GM18951 (cell line): Measurements from ENCODE around the gene FAM174B.

Experiments
- POLR2A ChIP-seq: IDR thresholded peaks from 4 replicates; pipeline ENCODE4 v1.6.1; 2011; ENCODE audit warnings: mild to moderate bottlenecking; ENCODE audit not compliant: insufficient read length, insufficient read depth; ENCODE audit errors: extremely low read depth
- in situ Hi-C: fragments of 300-500 bp; cut with MboI; formaldehyde crosslinking; loops from one replicate; pipeline ENCODE4 v1.12.0; 2022; ENCODE audit warnings: low sequenced_read_pairs, mixed read lengths, inconsistent platforms; ENCODE audit not compliant: unreplicated experiment

FAM174B gene

DNA sequence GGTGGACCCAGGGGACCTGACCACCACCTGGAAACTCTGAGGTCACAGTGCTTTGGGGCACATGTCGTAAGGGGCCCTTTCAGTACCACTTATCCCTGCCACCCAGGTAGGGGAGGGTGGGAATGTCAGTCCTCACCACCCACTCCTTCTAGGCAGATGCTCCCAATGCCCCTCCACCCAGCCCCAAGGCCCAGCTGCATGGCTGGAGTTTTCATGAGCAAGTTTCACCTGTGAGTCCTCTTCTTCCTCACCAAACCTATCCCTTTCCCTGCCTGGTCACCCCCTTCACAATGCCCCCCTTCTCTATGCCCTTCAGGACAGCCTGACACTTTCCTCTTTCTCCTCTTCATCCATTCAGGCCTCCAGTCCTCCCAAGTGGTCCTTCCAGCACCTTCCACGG is 9.8 kb downstream of the FAM174B start:
- TF ChIP-seq POLR2A = no peak
- in situ Hi-C loops = no loop called here

DNA sequence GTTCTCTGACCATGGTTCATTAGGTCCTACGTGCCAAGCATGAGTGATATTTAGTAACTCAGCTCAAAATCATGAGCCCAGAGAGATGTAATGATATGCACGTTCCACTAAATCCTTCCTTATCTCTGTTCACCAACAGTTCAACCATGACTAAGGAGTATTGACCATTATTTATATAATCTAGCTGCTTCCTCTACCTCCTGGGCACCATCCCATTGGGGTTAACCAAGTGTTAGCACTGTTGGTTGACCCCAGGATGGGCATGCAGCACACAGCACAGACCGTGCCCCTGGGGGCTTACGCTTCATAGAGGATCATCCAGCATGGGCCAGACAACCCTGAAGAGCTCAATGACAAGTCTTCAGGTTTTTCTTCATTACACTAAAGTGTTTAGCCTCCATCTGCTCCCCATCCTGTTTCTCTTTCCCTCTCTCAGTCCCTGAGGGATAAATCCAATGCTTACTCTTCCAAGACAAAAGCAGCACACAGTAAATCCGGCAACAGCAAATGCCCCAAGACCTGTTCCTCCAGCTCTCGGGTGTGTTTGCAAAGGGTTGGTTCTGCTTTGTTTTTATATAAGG is 10.4 kb downstream of the FAM174B start:
- no peak for TF ChIP-seq POLR2A
- in situ Hi-C loops = no loop called here

DNA sequence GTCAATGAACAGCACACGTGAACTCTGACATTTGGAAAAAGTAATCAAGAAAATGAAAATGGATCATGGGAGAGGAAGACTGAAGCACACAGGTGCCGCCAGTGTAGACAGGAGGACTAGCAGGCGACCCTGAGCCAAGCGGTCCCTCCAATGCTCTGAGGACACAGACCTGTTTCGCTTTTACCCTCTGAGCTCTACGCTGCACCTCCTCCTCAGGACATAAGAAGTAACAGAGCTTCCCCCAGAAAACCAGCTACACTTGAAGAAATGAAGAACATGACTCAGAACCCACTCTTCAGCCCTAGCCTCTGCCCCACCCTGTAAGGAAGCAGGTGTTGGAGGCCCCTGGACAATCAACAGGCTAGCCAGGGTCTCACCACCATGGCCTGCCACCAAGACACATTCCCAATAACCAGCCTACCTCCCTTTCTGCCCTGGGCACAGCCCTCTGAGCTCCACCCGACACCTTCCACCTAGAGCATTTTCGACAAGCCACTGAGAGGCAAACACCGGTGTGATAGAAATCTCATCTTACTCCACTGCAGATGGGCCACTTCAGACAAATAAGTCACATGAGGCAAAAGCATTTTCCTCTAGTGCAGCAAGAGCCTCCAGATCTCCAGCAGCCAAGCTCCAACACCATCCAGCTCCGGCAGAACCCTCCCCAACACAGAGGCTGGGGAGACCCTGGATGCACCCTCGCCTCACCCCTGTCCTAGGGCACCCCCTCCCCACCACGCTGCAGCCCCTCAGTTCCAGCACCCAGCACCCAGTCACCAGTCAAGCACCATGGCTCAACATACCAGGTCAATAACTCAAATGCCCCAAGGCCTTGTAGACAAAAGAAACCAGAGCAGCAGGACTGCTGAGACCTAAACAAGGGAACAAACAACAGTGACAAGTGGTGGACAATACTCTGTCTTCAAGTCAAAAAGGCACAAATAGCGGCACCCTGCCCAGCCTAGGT is 11.4 kb downstream of the FAM174B start:
- in situ Hi-C loops = no loop called here
- TF ChIP-seq POLR2A = no peak

DNA sequence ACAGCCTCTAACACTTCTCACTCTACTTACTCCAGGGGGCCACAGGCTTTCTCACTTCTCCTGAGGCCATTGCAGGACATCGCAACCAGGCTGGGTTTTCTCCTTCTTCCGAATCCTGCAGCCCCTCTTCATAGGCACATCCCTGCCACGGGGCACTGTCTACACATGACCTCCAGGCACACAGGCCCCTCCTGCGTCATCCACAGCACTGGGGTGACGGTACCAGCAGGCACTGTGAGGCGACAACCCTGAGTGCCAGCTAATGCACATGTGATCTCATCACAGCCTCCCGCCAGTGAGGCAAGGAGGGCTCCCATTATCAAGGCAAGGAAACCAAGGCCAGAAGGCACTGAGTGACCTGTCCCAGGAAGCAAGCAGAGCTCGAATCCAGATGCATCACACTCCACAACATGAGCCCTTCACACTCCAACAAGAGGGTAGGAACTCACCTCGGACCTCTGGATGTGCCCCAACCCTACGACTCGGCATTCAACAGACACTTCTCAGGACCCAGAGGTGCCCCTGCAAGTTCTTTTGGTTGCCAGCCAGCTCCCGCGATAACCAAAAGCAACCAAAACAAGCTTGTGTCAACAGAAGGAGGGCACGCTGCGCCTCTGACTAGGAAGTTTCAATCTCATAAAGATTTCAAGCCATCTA is 16.7 kb downstream of the FAM174B start:
- TF ChIP-seq POLR2A = no peak

DNA sequence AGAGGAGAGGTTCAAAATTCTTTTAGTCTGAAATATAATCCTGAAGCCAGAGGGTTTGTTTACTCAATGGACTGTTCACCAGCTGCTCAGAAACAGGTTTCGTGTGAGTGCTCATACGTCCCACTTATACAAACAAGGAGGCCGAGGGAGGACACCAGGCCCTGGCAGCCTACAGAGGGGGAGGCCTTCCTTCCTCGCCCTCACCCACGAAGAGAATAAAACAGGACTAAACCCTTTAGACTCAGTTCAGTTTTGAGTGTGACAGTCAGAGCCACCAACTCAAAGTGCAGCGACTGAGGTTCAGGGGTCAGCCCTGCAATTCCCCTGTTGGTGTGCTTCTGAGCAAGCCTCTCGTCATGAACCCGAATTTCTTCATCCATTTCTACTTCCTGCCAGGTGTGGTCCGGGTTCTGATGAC is 17.3 kb downstream of the FAM174B start:
- in situ Hi-C loops = no loop called here
- TF ChIP-seq POLR2A = no peak

More for the DNA sequence above, 16.7 kb downstream of the FAM174B start:
- in situ Hi-C loops = no loop called here

DNA sequence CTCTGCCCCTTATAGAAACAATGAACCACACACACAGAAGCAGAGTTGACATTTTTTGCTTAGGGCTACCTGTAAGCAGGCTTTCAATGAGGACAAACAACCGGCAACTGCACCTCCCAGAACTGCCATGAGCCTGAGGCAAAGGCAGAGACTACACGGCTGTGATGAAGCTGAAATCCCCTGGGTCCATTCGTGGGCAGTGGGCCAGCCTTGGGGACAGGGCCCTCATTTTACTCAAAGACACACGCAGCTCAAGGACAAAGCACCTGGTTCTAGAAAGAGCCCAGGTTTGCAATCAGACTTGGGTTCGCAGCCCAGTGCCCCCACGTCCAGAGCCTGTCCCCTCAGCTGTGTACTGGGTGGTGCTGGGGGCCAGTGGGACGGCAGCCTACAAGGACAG is 17.9 kb downstream of the FAM174B start:
- TF ChIP-seq POLR2A = no peak
- in situ Hi-C loops = no loop called here

DNA sequence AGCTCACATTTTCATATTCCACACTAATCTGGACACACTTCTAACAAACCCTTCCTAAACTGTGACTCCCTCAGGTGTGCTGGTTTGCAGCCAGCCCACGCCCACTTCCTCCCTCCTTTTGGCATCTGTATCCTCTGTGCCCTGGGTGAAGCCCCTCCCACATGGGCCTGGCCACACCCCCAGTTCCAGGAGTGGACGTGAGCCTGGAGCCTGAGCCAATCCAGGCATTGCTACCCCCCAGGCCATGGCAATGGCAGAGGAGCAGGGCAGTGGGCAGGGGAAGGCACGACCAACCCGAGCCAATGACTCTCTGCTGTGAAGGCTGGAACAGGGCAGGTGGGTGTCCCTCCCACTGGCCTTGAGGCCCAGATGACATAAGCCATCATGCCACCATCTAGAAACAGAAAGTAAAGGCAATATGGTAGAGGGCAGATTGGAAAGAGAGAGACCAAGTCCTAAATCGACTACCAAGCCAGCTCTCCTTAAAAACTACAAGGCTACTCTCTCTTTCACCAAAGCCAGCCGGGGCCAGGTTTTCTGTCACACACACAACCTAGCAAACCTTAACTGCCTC is 18.6 kb downstream of the FAM174B start:
- in situ Hi-C loops = no loop called here
- no peak for TF ChIP-seq POLR2A

DNA sequence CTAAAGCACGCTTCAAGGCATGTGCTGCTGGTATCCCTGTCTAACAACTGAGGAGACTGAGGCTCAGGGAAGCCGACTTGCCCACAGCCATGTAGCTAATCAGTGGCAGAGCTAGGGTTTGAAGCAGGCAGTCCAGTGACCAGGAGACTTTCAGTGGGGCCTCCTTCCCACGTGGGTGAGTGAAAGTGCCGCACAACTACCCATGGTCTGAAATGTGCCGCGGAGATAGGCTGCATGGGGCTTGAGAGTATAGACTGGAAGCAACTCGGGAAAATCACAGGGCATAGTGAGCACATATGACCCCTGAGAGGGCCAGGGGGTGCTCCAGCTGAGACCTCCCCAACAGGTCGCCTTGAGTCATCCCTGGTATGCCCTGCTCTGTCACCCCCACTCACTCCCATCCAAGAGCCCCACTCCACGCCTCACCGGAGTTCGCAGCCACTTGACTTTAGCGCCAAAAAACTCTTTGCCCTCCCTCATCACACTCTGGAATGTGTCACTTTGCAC is 19.1 kb downstream of the FAM174B start:
- TF ChIP-seq POLR2A = no peak
- in situ Hi-C loops = no loop called here

DNA sequence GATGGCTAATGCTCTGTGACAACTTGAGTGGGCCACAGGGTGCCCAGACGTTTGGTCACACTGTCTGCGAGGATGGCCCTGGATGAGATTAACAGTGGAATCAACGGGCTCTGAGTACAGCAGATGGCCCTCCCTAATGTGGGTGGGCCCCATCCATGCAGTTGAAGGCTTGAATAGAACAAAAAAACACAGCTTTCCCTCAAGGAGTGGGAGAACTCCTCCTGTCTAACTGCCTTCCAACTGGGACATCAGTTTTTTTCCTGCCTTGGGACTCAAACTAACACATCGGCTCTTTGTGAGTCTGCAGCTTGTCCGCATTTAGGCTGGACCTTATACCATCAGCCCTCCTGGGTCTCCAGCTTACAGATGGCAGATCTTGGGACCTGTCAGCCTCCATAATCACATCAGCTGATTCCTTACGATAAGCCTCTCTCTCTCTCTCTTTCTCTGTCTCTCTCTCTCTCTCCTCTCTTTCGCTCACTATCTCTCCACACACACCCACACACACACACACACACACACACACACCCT is 20.8 kb downstream of the FAM174B start:
- in situ Hi-C loops = no loop called here
- no peak for TF ChIP-seq POLR2A

DNA sequence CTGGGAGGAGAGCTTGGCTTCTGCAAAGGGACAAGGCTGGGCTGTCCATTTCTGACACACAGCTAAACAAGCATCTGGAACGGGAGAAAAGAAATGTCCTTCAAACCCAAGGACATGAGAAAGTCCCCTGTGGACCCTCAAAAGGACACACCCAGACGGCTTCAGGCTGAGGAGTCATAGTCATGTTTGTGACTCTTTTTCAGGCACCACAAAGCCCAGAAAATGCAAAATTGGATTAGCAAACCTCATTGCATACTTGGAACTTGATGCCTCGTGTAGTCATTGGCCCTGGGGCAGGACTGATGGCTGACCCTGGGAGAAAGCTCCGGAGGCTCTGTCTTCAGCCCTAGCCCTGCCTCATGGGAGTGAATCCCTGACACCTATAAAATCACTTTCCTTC is 21.5 kb downstream of the FAM174B start:
- in situ Hi-C loops = no loop called here
- TF ChIP-seq POLR2A = no peak

DNA sequence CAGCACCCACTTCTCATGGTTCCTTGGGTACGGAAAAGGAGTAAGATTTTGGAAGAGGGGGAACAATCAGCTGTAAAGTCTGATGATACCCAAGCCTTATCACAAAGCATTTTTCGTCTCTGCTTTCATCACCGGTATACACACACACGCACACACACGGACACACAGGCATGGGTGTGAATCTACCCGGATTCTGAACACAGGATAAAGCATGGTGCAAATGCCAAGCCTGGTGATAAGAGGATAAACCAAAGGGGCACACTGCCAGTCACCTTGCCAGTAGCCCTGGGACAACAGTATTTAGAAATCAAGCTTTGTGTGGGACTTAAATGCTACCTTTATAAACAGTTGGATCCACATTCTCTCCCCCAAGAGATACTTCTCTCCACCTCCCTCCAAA is 22.2 kb downstream of the FAM174B start:
- no peak for TF ChIP-seq POLR2A
- in situ Hi-C loops = no loop called here

DNA sequence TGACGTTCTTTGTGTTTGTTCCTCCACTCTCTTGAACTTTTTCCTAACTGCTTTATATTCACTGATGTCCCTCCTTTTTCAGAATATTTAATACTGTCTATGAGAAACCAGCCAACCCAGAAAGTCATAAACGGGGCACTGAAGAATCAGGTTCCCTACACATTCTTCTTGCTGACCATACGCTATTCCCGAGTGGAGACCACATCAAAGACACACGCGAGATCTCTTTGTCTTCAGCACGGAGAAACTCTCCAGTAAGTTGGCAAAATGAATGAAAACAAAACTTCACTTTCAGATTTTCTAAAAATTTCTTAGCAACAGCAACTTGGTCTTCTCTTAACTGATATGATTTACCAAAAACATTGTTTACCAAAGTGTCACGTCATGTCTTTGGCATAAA is 22.6 kb downstream of the FAM174B start:
- in situ Hi-C loops = no loop called here

DNA sequence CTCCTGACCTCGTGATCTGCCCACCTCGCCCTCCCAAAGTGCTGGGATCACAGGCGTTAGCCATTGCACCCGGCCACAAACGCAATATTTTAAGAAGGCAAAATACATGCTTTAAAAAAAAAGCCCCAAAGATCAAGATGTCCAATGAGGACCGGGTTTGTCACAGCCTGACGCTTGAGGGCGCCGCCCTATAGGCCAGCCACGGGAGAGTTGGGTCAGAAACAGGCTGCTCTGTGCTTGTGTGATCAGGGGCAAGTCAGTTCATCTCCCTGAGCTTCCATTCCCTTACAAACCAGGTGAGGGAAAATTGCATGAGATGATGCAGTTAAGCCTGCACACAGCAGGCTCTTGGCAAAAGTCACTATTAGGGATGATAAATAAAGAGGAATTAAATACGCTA is 23.9 kb downstream of the FAM174B start:
- in situ Hi-C loops = no loop called here
- TF ChIP-seq POLR2A = no peak

More for the DNA sequence above, 22.6 kb downstream of the FAM174B start:
- TF ChIP-seq POLR2A = no peak

DNA sequence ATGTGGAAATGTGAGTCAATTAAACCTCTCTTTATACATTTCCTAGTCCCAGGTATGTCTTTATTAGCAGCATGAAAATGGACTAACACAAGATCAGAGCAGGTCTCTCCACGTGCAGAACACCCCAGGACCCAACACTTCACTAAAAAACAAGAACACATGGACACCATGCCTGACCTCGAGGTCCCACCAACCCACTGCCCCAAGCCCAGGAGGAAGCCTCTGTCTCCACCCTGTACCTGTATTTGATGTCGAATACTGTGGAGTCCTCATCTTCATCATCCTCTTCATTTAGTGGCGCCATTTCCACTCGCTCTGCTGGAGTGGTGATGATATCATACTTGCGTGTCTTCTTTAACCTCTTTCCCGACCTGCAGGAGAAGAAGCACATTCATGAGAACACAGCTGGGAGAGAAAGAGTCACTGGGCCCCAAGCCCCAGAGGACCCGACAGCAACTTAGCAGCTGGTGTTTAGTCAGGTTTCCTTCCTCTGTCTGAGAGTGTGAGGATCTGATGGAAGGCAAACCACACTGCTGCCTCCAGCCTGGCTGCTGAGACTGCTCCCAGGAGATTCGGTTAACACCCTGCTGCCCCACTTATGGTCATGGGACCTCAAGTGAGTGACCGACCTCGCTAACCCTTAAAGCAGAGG is 25.5 kb downstream of the FAM174B start:
- no peak for TF ChIP-seq POLR2A
- in situ Hi-C loops = no loop called here
